HepG2 (cell line): Measurements from ENCODE around the gene DUSP22. TPM values are rescaled to one million over a fixed set of nuclear protein-coding genes. Genes with fewer than 3 reads are reported as not detected.

Experiments
- IRF9 ChIP-seq: sonication (generic); formaldehyde crosslinking; IDR thresholded peaks from 2 replicates; pipeline ENCODE4 v1.8.0; 2022; ENCODE audit warnings: missing genetic modification reagents, mild to moderate bottlenecking, borderline replicate concordance
- KDM1A ChIP-seq: IDR thresholded peaks from 2 replicates; pipeline ENCODE4 v1.6.1; 2016; ENCODE audit warnings: missing compliant biosample characterization
- SKI ChIP-seq: fragments of 450-650 bp; IDR thresholded peaks from one replicate; pipeline ENCODE4 v1.6.1; 2018; ENCODE audit warnings: mild to moderate bottlenecking; ENCODE audit not compliant: partially characterized antibody
- TFAP4 ChIP-seq: sonication (generic); IDR thresholded peaks from 2 replicates; pipeline ENCODE4 v1.6.1; 2016; ENCODE audit warnings: low read depth, borderline replicate concordance
- U2AF2 ChIP-seq: fragments of 200-400 bp; formaldehyde crosslinking; IDR thresholded peaks from 2 replicates; pipeline ENCODE4 v1.6.1; 2017; ENCODE audit warnings: low read depth, mild to moderate bottlenecking, low read length
- ZFP82 ChIP-seq: sonication (generic); formaldehyde crosslinking; IDR thresholded peaks from 2 replicates; pipeline ENCODE4 v1.5.1; 2020; ENCODE audit warnings: mild to moderate bottlenecking, missing genetic modification reagents, borderline replicate concordance
- ZNF354B ChIP-seq: sonication (generic); formaldehyde crosslinking; IDR thresholded peaks from 2 replicates; pipeline ENCODE4 v1.8.0; 2022; ENCODE audit warnings: mild to moderate bottlenecking, missing genetic modification reagents
- ZNF761 ChIP-seq: sonication (generic); formaldehyde crosslinking; conservative IDR thresholded peaks from 2 replicates; pipeline ENCODE4 v1.4.0; 2020; ENCODE audit warnings: mild to moderate bottlenecking, missing genetic modification reagents
- ZSCAN30 ChIP-seq: sonication (generic); formaldehyde crosslinking; IDR thresholded peaks from 2 replicates; pipeline ENCODE4 v1.5.0; 2020; ENCODE audit warnings: mild to moderate bottlenecking, missing genetic modification reagents
- polyA plus RNA-seq, 8 experiments: library from polyadenylated mRNA; depleted of rRNA in 3 of 8; stranded (reverse) in 7 of 8; unstranded in 1 of 8; fragments of >200 nt; fragmentation: Illumina TruSeq in 4 of 8; extraction: Trizol in 4 of 8; gene quantifications; 2 replicates each; pipeline versions ENCODE4 v1.2.1 to v1.2.3, GENCODE V29; 2011 to 2016; ENCODE audit warnings: low read depth in 4 of 8, missing spikeins in 1 of 8, mixed read lengths in 1 of 8; ENCODE audit not compliant: insufficient read depth in 1 of 8
- total RNA-seq, 5 experiments: library from RNA; depleted of rRNA; stranded (reverse); fragments of >200 nt; fragmentation: Illumina TruSeq; extraction: Trizol; gene quantifications; 2 replicates each; pipeline ENCODE4 v1.2.3, GENCODE V29; 2016; ENCODE audit warnings: low read depth in 1 of 5
- TF ChIP-seq, protein P1 (sequence below): sonication (generic); formaldehyde crosslinking; IDR thresholded peaks from 2 replicates; pipeline ENCODE4 v1.4.0; 2020; ENCODE audit warnings: missing genetic modification reagents

The DUSP22 gene
- total and polyA plus RNA-seq, 2 of the 13 experiments (the other 11 are each of a cell fraction or from before 2014, with no cell fraction given) = 20.2 to 32.8 TPM

DNA sequence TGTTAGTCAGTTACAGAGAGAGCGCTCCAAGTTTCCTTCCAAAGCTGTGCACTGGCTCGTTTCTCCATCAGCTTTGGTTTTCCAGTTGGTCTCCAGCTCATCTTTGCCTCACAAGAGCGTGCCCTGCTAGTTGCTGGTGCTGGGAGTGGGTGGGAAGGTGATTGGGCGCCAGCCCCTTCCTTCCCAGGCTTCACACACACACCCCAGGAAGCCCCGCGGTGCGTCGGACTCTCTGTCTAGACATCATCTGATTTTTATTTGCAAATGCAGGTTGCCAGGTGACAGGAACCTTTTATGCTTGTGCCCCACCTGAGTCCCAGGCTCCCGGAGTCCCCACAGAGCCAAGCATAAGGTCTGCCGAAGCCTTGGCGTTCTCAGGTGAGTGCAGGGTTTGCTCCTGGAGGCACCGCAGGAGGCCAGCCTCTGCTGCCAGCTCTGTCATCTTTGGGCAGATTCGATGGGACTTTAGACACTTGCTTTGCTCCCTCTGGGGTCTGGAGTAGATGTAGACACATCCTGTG is 106.3 kb downstream of the DUSP22 start (continued):
- TF ChIP-seq, protein P1, sequence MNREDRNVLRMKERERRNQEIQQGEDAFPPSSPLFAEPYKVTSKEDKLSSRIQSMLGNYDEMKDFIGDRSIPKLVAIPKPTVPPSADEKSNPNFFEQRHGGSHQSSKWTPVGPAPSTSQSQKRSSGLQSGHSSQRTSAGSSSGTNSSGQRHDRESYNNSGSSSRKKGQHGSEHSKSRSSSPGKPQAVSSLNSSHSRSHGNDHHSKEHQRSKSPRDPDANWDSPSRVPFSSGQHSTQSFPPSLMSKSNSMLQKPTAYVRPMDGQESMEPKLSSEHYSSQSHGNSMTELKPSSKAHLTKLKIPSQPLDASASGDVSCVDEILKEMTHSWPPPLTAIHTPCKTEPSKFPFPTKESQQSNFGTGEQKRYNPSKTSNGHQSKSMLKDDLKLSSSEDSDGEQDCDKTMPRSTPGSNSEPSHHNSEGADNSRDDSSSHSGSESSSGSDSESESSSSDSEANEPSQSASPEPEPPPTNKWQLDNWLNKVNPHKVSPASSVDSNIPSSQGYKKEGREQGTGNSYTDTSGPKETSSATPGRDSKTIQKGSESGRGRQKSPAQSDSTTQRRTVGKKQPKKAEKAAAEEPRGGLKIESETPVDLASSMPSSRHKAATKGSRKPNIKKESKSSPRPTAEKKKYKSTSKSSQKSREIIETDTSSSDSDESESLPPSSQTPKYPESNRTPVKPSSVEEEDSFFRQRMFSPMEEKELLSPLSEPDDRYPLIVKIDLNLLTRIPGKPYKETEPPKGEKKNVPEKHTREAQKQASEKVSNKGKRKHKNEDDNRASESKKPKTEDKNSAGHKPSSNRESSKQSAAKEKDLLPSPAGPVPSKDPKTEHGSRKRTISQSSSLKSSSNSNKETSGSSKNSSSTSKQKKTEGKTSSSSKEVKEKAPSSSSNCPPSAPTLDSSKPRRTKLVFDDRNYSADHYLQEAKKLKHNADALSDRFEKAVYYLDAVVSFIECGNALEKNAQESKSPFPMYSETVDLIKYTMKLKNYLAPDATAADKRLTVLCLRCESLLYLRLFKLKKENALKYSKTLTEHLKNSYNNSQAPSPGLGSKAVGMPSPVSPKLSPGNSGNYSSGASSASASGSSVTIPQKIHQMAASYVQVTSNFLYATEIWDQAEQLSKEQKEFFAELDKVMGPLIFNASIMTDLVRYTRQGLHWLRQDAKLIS = no peak
- no peak for TF ChIP-seq ZNF761 (CRISPR knock-in tag)
- TF ChIP-seq SKI = no peak
- no peak for TF ChIP-seq ZFP82
- no peak for TF ChIP-seq U2AF2
- no peak for TF ChIP-seq TFAP4
- no peak for TF ChIP-seq KDM1A (CRISPR knock-in tag)
- TF ChIP-seq ZNF354B = no peak
- no peak for TF ChIP-seq IRF9 (CRISPR knock-in tag)
- no peak for TF ChIP-seq ZSCAN30 (CRISPR knock-in tag)
